Fibroblast of the aortic adventitia (primary cell): ENCODE results near the gene MPZL3. TPM values are rescaled to one million over a fixed set of nuclear protein-coding genes. Genes with fewer than 3 reads are reported as not detected.
A peak's percentile ranks its signal among the peaks of the same experiment; 100 is the strongest.

ENCODE experiments used
- DNase-seq: peaks from one replicate; pipeline ENCODE4 v3.0.0-alpha.2; 2010; ENCODE audit warnings: low read depth
- H3K4me3 ChIP-seq: 2 replicates; pipeline ENCODE4 v1.5.1; 2011; ENCODE audit warnings: low read depth, mild to moderate bottlenecking, control low read depth, low read length, moderate library complexity
- total RNA-seq: library from RNA; depleted of rRNA; stranded (reverse); fragments of >200 nt; gene quantifications from 2 replicates; pipeline ENCODE4 v1.2.3, GENCODE V29; 2012; ENCODE audit warnings: low replicate concordance
- TF ChIP-seq, protein P1 (sequence below): IDR thresholded peaks from 2 replicates; pipeline ENCODE4 v1.5.1; 2011; ENCODE audit warnings: mild to moderate bottlenecking, low read length, control low read depth, inconsistent platforms; ENCODE audit not compliant: insufficient read depth

Gene MPZL3
- total RNA-seq, 1 donor, result 0.45 TPM

DNA sequence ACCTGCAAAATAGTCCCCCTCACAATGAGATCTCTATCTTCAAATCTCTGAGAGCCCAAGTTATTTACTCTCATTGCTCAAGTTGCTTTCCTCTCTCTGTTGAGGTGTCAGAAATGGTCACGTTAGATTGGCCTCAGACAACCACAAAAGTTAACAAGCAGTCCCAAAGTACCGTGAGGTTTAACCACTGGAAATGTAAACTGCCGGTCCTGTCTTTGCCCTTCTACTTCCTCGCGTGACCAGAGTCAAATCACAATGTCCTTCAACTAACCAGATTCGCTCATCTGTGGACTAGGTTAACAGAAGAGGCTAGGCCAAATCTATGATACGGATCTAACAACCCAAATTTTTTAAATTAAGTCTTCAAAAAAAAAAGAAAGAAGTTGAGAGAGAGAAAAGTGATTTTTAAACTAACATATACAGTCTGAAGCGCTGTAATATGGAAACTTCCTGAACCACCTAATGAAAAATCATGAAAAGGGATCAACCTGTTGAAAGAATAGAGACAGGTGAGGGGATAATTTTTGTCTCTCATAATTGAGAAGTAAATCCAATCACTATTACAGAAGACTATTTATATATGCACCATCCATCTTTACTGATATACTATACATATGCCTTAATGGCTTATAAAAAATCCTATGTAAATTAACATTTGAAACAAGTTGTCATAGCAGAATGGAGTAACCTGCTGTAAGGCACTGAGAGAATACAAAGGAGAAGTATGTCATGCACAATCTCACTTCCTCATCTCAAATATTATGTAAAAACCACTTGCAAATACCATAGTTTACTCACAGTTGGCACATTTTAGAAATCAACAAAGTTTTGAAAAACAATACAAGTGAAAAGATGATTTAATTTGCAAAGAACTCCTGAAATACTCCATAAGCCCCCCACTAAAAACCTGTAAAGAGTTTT is 24.0 kb downstream of the MPZL3 start:
- H3K4me3 ChIP-seq, result no peak overlapping the region
- TF ChIP-seq, protein P1, sequence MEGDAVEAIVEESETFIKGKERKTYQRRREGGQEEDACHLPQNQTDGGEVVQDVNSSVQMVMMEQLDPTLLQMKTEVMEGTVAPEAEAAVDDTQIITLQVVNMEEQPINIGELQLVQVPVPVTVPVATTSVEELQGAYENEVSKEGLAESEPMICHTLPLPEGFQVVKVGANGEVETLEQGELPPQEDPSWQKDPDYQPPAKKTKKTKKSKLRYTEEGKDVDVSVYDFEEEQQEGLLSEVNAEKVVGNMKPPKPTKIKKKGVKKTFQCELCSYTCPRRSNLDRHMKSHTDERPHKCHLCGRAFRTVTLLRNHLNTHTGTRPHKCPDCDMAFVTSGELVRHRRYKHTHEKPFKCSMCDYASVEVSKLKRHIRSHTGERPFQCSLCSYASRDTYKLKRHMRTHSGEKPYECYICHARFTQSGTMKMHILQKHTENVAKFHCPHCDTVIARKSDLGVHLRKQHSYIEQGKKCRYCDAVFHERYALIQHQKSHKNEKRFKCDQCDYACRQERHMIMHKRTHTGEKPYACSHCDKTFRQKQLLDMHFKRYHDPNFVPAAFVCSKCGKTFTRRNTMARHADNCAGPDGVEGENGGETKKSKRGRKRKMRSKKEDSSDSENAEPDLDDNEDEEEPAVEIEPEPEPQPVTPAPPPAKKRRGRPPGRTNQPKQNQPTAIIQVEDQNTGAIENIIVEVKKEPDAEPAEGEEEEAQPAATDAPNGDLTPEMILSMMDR, result no peak
- no peak for DNase-seq

GRCh38 chr11:118226781-118227180 is 25.4 kb downstream of the MPZL3 start:
- TF ChIP-seq, protein P1, result no peak
- no peak overlapping the region for H3K4me3 ChIP-seq
- no peak for DNase-seq

DNA sequence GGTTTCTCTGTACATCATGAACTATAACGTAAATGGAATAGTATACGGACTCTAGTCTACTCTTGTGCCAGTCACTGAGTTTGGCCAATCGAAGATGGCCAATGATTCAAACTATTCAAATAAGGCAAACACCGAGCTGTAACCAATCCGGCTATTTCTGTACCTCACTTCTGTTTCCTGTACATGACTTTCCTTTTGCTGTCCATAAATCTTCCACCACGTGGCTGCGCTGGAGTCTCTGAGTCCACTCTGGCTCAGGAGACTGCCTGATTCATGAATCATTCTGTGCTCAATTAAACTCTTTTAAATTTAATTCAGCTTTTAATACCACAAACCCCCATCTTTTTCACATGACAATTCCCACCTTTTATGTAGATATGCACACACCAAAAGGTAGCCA is 25.9 kb downstream of the MPZL3 start:
- DNase-seq, result peak; percentile 4
- TF ChIP-seq, protein P1, result no peak
- H3K4me3 ChIP-seq, result no peak overlapping the region

GRCh38 chr11:118224511-118225188 is 27.5 kb downstream of the MPZL3 start, which contains the start of gene JAML:
TSS of gene JAML (minus strand) at chr11:118225011. CDS start at chr11:118214866, 10,145 bp downstream.
- TF ChIP-seq, protein P1, result no peak
- no peak for DNase-seq
- H3K4me3 ChIP-seq, result no peak within 1 kb of the TSS

DNA sequence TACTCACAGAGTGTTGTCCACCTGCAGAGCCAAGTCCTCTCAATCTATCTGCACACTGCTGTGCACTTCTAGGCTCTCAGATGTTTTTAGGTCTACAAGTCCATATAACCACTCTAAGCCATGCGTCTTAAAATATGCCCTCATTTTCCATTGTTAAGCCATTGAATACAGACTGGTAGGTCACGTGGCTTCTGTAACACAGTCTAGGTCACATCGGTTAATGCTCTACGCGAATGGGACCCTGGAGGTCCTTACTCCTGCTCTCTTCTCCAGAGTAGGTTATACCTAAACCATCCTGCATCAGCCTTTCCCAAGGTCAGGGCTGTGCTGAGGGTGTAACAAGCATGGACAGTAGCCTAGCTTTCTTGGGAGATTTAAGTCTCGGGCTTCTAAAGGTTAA is 28.2 kb downstream of the MPZL3 start:
- TF ChIP-seq, protein P1, result no peak
- no peak for DNase-seq
- no peak overlapping the region for H3K4me3 ChIP-seq

DNA sequence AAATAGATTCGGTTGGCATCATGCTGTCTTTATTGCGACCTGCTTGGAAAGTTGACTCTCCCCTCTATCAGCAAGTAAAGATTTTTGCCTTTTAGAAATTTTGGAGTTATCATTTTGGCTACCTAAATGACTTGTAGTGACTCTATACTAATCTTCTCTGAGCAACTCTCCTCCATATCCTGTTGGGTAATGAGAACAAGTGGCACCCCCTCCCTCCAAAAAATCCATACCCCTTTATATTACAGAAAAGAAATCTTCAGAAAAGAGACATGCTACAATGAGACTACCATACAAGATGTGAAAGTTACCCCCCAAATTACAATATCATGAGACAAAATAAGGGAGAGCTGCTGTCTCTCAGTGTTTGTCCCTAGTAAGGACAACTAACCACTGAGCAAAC is 28.6 kb downstream of the MPZL3 start:
- H3K4me3 ChIP-seq, result no peak overlapping the region
- TF ChIP-seq, protein P1, result no peak
- DNase-seq, result no peak
